H9 (cell line): Measurements from ENCODE around the gene DTNA. TPM values are rescaled to one million over a fixed set of nuclear protein-coding genes. Genes with fewer than 3 reads are reported as not detected.

Source experiments
- DNase-seq: peaks from one replicate; pipeline ENCODE4 v3.0.0-alpha.2; 2017
- H2AFZ ChIP-seq: one replicate; pipeline ENCODE4 v1.6.1; 2013; ENCODE audit warnings: mild to moderate bottlenecking, low read length, control low read depth, moderate library complexity
- H2AK5ac ChIP-seq: 2 replicates; pipeline ENCODE4 v1.6.1; 2013; ENCODE audit warnings: low read length, control low read depth, mixed read lengths; ENCODE audit not compliant: insufficient read length
- H2BK120ac ChIP-seq: one replicate; pipeline ENCODE4 v1.6.1; 2013; ENCODE audit warnings: low read depth, mild to moderate bottlenecking, low read length, control low read depth, inconsistent platforms; ENCODE audit not compliant: poor library complexity, severe bottlenecking
- H2BK12ac ChIP-seq: 2 replicates; pipeline ENCODE4 v1.6.1; 2013; ENCODE audit warnings: low read length, control low read depth, mixed read lengths, low read depth; ENCODE audit not compliant: insufficient read length
- H2BK15ac ChIP-seq: 2 replicates; pipeline ENCODE4 v1.6.1; 2013; ENCODE audit warnings: low read depth, low read length, control low read depth
- H2BK20ac ChIP-seq: one replicate; pipeline ENCODE4 v1.6.1; 2013; ENCODE audit warnings: low read depth, mild to moderate bottlenecking, low read length, control low read depth, inconsistent platforms; ENCODE audit not compliant: poor library complexity, severe bottlenecking
- H2BK5ac ChIP-seq: 2 replicates; pipeline ENCODE4 v1.6.1; 2013; ENCODE audit warnings: low read length, control low read depth, mixed read lengths; ENCODE audit not compliant: insufficient read length
- H3K14ac ChIP-seq: 2 replicates; pipeline ENCODE4 v1.6.1; 2013; ENCODE audit warnings: low read length, control low read depth; ENCODE audit not compliant: insufficient read depth
- H3K18ac ChIP-seq: 2 replicates; pipeline ENCODE4 v1.6.1; 2013; ENCODE audit warnings: low read depth, mild to moderate bottlenecking, mixed read lengths, low read length, control low read depth; ENCODE audit not compliant: insufficient read length
- H3K23ac ChIP-seq: 2 replicates; pipeline ENCODE4 v1.6.1; 2013; ENCODE audit warnings: low read length, control low read depth, mixed read lengths, low read depth; ENCODE audit not compliant: insufficient read length
- H3K23me2 ChIP-seq: 2 replicates; pipeline ENCODE4 v1.6.1; 2013; ENCODE audit warnings: low read depth, mild to moderate bottlenecking, mixed read lengths, low read length, control low read depth; ENCODE audit not compliant: insufficient read length, poor library complexity, severe bottlenecking
- H3K27ac ChIP-seq: 2 replicates; pipeline ENCODE4 v1.5.1; 2013; ENCODE audit warnings: low read length, control low read depth, mixed read lengths, low read depth; ENCODE audit not compliant: insufficient read length
- H3K27me3 ChIP-seq: 2 replicates; pipeline ENCODE4 v1.6.1; 2013; ENCODE audit warnings: low read length, control low read depth, inconsistent platforms; ENCODE audit not compliant: insufficient read depth
- H3K4ac ChIP-seq: 2 replicates; pipeline ENCODE4 v1.6.1; 2013; ENCODE audit warnings: low read depth, mild to moderate bottlenecking, control low read depth, inconsistent platforms, low read length, moderate library complexity
- H3K4me1 ChIP-seq: 2 replicates; pipeline ENCODE4 v1.6.1; 2013; ENCODE audit warnings: low read length, control low read depth, inconsistent platforms; ENCODE audit not compliant: insufficient read depth
- H3K4me2 ChIP-seq: 2 replicates; pipeline ENCODE4 v1.6.1; 2013; ENCODE audit warnings: low read length, control low read depth, mixed read lengths; ENCODE audit not compliant: insufficient read length, insufficient read depth
- H3K56ac ChIP-seq: 2 replicates; pipeline ENCODE4 v1.6.1; 2013; ENCODE audit warnings: low read depth, mild to moderate bottlenecking, mixed read lengths, low read length, control low read depth; ENCODE audit not compliant: insufficient read length
- H3K79me1 ChIP-seq: 2 replicates; pipeline ENCODE4 v1.6.1; 2013; ENCODE audit warnings: low read depth, mild to moderate bottlenecking, moderate library complexity, low read length, control low read depth, inconsistent platforms; ENCODE audit not compliant: insufficient read depth, poor library complexity, severe bottlenecking
- H3K79me2 ChIP-seq: 2 replicates; pipeline ENCODE4 v1.6.1; 2013; ENCODE audit warnings: low read length, control low read depth, inconsistent platforms; ENCODE audit not compliant: insufficient read depth
- H3K9ac ChIP-seq: 2 replicates; pipeline ENCODE4 v1.6.1; 2013; ENCODE audit warnings: low read length, control low read depth, mixed read lengths; ENCODE audit not compliant: insufficient read length; ENCODE audit errors: extremely low read depth
- H3K9me3 ChIP-seq: one replicate; pipeline ENCODE4 v1.6.1; 2013; ENCODE audit warnings: low read depth, low read length, inconsistent platforms; ENCODE audit not compliant: control insufficient read depth
- H3T11ph ChIP-seq: one replicate; pipeline ENCODE4 v1.6.1; 2013; ENCODE audit warnings: mild to moderate bottlenecking, low read length, control low read depth, inconsistent platforms
- H4K20me1 ChIP-seq: one replicate; pipeline ENCODE4 v1.6.1; 2013; ENCODE audit not compliant: control insufficient read depth, insufficient read length, insufficient read depth
- H4K5ac ChIP-seq: 2 replicates; pipeline ENCODE4 v1.6.1; 2013; ENCODE audit warnings: low read depth, mild to moderate bottlenecking, mixed read lengths, low read length, control low read depth; ENCODE audit not compliant: insufficient read length
- H4K8ac ChIP-seq: replicated peaks from 2 replicates; pipeline ENCODE4 v1.6.1; 2013; ENCODE audit warnings: low read length, control low read depth, mixed read lengths, low read depth; ENCODE audit not compliant: insufficient read length
- H4K91ac ChIP-seq: 2 replicates; pipeline ENCODE4 v1.6.1; 2013; ENCODE audit warnings: low read depth, mild to moderate bottlenecking, moderate library complexity, mixed read lengths, low read length, control low read depth; ENCODE audit not compliant: insufficient read length
- H3K27ac Mint-ChIP-seq, 3 experiments: 2 replicates in 2 of 3; 3 replicates in 1 of 3; pipeline ENCODE4 v1.8.0; 2020 to 2021; ENCODE audit warnings: mixed read lengths in 3 of 3, mild to moderate bottlenecking in 1 of 3, moderate library complexity in 1 of 3
- H3K27me3 Mint-ChIP-seq: 2 replicates; pipeline ENCODE4 v1.8.0; 2021; ENCODE audit warnings: low read depth, mild to moderate bottlenecking, moderate library complexity, mixed read lengths
- H3K36me3 Mint-ChIP-seq, 3 experiments: 2 replicates in 2 of 3; 3 replicates in 1 of 3; pipeline ENCODE4 v1.8.0; 2020 to 2021; ENCODE audit warnings: low read depth in 3 of 3, mixed read lengths in 3 of 3; ENCODE audit not compliant: insufficient read depth in 1 of 3
- H3K4me1 Mint-ChIP-seq, 2 experiments: 2 replicates each; pipeline ENCODE4 v1.8.0; 2020; ENCODE audit warnings: mixed read lengths in 2 of 2
- H3K4me3 Mint-ChIP-seq, 2 experiments: 2 replicates in 1 of 2; 3 replicates in 1 of 2; pipeline ENCODE4 v1.8.0; 2020 to 2021; ENCODE audit warnings: mild to moderate bottlenecking in 2 of 2, mixed read lengths in 2 of 2, moderate library complexity in 1 of 2
- H3K9me3 Mint-ChIP-seq, 2 experiments: 2 replicates in 1 of 2; 3 replicates in 1 of 2; pipeline ENCODE4 v1.8.0; 2020; ENCODE audit warnings: mild to moderate bottlenecking in 2 of 2, mixed read lengths in 2 of 2, moderate library complexity in 1 of 2
- WGBS: extraction: QIAGEN DNeasy Blood & Tissue Kit; methylation state at CpG from one replicate; pipeline ENCODE4 v1.1.7; 2013; ENCODE audit warnings: missing lambda C conversion rate, low lambda C conversion rate, mixed read lengths; ENCODE audit not compliant: insufficient read length; ENCODE audit errors: extremely low coverage; 5-methylcytosine and 5-hydroxymethylcytosine counted together
- total RNA-seq: library from RNA; stranded (reverse); gene quantifications from 2 replicates; pipeline ENCODE4 v1.2.1, GENCODE V29; 2021
- TF ChIP-seq, protein P1 (sequence below): fragments of 200-600 bp; sonication (generic); conservative IDR thresholded peaks from 3 replicates; pipeline ENCODE4 v1.8.0; 2021; ENCODE audit warnings: antibody characterized with exemption, mild to moderate bottlenecking

Gene DTNA
- total RNA-seq, 1 experiment from 2014 or later = 25.5 TPM

GRCh38 chr18:34800381-34800780 lies 90.3 kb downstream of the DTNA start:
- no peak overlapping the region for H2BK20ac ChIP-seq
- no peak overlapping the region for H4K91ac ChIP-seq
- no peaks in the 10 kb centered on the region for H3K27me3 ChIP-seq
- Mint-ChIP-seq H3K4me3 (no peak overlapping the region), H3K27ac (no peak overlapping the region), H3K27me3 (no peaks in the 10 kb centered on the region; the same call in 1 of the 2 replicates), H3K36me3 (no peaks in the 10 kb centered on the region; a peak in 3 of 7 replicates), H3K9me3 (no peaks in the 10 kb centered on the region), H3K4me1 (peaks cover 17 to 26% of the 10 kb centered on the region in 2 experiments)
- H2BK120ac ChIP-seq = no peak overlapping the region
- H3K79me1 ChIP-seq = no peaks in the 10 kb centered on the region
- no peak overlapping the region for H2AK5ac ChIP-seq
- H3K4me1 ChIP-seq = peaks cover 12% of the 10 kb centered on the region; the same call in 1 of the 2 replicates
- no peak overlapping the region for H3K18ac ChIP-seq
- no peaks in the 10 kb centered on the region for H3K79me2 ChIP-seq
- no CpG with 5 or more reads among the region's 1 CpG for WGBS
- H2BK5ac ChIP-seq = no peak overlapping the region
- no peak overlapping the region for H2BK12ac ChIP-seq
- no peak overlapping the region for H3K23ac ChIP-seq
- no peak for DNase-seq
- no peak overlapping the region for H3K4ac ChIP-seq
- H3K27ac ChIP-seq = no peak overlapping the region
- no peak overlapping the region for H3K9ac ChIP-seq
- H3K23me2 ChIP-seq = no peaks in the 10 kb centered on the region
- no peaks in the 10 kb centered on the region for H3K9me3 ChIP-seq
- no peak overlapping the region for H4K8ac ChIP-seq
- H3K56ac ChIP-seq = no peak overlapping the region
- H3K14ac ChIP-seq = no peak overlapping the region
- H2AFZ ChIP-seq = no peak overlapping the region
- no peak overlapping the region for H3T11ph ChIP-seq
- no peak overlapping the region for H4K5ac ChIP-seq
- H4K20me1 ChIP-seq = no peaks in the 10 kb centered on the region
- H3K4me2 ChIP-seq = no peak overlapping the region
- TF ChIP-seq, protein P1, sequence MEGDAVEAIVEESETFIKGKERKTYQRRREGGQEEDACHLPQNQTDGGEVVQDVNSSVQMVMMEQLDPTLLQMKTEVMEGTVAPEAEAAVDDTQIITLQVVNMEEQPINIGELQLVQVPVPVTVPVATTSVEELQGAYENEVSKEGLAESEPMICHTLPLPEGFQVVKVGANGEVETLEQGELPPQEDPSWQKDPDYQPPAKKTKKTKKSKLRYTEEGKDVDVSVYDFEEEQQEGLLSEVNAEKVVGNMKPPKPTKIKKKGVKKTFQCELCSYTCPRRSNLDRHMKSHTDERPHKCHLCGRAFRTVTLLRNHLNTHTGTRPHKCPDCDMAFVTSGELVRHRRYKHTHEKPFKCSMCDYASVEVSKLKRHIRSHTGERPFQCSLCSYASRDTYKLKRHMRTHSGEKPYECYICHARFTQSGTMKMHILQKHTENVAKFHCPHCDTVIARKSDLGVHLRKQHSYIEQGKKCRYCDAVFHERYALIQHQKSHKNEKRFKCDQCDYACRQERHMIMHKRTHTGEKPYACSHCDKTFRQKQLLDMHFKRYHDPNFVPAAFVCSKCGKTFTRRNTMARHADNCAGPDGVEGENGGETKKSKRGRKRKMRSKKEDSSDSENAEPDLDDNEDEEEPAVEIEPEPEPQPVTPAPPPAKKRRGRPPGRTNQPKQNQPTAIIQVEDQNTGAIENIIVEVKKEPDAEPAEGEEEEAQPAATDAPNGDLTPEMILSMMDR = no peak
- no peak overlapping the region for H2BK15ac ChIP-seq
